Stimulated activated CD4-positive, alpha-beta T cell treated with anti-CD3 and anti-CD28 coated beads, Interleukin-4, amount 100 ng/mL, for 1 hour (primary cell): ENCODE data around the gene POLR3GL.

ENCODE experiments used
- DNase-seq: peaks from one replicate; pipeline ENCODE4 v3.0.0-alpha.2; 2020

Gene POLR3GL

DNA sequence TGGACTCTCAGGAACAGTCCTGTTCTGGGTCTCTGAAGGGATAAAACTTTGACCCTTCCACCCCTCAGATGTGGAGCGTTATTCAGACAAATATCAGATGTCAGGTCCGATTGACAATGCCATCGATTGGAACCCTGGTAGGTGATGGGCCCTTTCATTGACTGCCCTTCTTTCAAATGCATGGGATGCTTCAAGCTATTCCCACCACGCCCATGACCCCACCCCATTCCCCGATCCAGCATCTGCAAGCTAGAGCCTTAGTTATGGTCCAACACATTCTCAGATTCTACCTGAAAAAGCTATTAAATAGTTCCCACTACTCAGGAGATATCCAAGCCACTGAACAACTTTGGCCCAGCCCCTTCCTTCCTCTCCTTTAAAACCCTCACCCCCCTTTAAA lies 12.5 kb downstream of the POLR3GL start:
- DNase-seq: no peak

DNA sequence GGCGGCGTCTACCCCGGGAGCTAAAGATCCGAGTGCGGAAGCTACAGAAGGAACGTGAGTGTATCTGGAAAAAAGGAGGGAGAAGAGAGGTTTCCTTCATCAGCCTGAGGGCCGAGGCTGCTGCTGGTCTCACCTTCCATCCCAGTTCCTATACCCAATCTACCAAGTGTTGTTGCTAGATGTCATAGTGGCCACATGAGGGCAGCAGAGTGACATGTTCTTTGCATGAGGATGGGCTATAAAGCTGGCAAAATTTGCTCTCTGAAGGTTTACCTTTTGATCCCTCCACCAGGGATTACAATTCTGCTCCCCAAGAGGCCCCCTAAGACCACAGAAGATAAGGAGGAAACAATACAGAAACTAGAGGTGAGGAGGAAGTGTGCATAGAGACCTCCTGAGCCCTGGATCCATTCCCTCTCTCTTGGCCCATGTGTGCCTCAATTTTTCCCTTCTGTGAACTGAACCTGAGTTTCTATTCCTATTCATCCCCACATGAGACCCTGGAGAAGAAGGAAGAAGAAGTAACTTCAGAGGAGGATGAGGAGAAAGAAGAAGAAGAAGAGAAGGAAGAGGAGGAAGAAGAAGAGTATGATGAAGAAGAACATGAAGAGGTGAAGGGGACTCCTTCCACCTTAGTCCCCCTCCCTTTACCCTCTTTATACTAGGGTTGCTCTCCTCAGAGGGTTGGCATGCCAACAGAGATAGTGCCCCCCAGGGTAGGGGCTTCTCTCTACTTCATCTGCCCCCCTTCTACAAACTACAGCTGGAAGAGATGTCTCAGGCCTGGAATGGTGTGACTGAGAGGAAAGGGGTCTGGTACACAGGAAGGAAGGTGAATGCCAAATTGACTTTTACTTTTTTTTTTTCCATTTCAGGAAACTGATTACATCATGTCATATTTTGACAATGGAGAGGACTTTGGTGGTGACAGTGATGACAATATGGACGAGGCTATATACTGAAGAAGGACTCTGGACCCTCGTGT lies 13.3 kb downstream of the POLR3GL start:
- peak; percentile 65 for DNase-seq

DNA sequence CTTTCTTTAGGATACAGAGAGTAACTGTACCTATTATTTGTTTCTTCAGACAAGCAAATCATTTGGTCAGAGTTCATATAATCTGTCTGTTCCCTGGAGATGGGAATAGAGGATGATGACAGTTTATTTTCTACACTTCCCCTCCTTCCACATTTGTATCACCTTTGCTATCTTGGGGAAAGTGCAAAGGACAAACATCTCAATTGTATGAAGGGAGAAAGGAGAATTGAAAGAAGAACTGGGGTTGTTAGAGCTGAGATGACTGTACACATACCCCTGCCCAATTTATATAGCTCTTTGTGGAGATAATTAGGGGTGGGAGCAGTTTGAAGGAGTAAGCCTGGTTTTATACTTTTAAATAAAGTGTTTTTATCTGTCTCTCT lies 14.0 kb downstream of the POLR3GL start:
- DNase-seq: no peak

DNA sequence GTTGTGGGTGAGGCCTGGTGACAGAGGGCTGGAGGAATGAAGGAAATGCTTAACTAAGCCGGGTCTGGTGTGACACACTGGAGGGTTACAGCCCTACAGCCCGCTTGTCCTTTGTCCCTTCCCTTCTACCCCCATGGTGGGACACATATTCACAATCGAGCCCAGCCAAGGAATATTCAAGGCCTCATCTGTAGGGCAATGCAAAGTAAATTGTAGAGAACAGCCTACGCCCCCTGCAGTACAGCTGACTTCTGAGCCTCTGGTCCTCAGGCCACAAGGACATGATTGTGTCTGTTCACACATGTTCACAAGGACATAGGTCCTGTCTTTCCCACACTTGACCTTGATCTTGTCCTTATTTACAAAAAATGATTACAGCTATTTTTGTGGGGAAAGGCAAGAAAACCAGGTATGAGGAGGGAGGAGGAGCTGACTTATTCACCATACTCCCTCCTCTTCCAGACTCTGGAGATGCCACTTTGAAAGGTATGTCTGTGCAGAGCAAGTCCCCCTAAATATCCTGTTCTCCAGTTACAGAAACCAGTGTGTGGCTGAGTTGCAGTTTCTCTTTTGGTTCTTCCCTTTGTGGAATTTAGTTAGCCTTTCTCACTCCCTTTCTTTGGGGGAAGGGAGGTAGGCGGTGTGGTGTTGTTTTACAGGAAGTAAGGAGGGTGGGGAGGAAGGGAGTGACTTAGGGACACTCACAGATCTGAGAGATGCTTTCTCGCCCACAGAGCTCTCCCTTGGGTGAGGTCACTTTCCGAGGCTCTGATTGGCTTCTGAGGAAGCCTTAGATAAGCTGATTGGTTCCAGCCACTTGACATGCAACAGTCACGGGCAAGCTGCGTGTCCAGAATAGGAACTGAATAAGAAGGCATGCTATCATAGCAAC lies 14.6 kb downstream of the POLR3GL start:
- peak; percentile 72 for DNase-seq

DNA sequence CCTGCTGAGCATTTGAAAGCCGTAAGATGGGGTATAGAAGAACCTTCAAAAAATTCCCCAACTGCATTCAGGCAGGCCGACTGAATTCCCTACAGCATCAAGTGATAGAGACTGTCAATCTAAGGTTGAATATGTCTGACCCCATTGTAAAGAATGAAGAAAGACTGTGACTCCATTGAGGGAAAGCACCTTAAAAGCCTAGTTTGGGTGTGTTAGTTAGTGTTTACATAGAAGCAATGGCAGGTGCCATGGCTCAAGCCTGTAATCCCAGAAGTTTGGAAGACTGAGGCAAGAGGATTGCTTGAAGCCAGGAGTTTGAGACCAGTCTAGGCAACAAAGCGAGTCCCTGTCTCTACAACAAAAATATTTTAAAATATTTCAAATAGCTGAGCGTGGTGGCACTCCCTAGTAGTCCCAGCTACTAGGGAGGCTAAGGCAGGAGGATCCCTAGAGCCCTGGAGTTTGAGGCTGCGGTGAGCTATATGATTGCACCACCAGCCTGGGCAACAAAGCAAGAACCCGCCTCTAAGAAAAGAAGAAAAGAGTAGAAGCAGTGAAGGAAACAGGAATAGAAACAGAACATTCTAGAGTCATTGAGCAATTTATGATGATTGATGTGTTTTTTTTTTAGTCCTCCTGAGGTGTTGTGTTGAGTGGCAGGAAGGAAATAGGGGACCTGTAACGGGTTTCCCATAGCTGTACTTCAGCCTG lies 15.4 kb downstream of the POLR3GL start:
- DNase-seq: no peak

DNA sequence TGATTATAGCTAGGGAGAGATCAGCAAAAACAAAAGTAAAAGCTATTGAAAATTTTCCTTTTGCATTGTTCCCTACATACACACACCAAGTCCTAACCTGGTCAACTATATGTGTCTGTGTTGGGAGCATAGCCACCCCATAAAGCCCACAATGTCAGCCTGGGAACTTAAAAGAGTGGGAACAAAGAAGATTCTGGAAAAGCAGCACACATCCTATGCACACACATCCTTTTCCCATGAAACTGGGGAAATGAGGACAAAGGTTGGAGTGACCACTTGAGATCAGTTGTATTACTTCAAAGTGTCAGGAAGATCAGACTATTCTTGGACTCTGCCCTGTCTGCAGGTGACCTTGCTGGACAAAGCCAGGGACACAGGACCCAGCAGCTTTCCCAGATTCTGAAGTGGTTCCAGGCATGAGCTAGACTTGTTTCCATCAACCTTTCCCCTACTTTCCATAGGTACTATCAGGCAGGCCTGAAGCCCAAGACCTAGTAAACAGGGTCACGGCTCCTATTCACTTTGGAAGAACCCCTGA lies 16.0 kb downstream of the POLR3GL start:
- no peak for DNase-seq

DNA sequence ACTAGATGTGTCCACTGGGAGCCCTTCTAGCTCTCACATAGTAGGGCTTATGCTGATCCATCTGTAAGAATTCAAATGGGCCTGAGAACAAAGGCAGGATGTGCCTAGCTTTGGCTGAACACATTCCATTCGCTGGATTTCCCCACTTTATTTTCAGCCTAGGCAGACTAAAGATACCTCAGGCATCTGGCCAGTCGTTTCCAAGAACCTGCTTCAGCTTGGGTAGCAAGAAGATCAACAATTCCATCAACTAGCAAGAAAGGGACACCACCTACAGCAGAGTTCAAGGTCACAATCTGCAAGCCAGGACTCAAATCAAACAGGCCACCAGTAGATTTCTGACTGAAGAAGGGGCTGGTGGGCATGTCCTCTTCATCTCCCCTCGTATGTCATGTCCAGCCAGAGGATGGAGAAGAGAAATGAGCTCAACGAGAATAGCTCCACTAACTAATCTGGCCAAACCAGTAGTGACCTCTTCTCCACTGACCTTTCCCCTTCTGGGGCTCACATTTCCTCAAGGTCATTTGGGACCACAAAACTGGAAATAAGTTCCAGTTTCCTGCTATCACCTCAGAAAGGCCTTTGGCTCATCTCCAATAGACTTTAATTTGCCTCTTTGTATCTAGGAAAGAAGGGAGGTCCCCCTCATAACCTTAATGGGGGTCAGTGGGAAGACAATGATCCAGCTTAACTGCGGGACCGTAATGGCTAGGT lies 17.7 kb downstream of the POLR3GL start:
- no peak for DNase-seq

DNA sequence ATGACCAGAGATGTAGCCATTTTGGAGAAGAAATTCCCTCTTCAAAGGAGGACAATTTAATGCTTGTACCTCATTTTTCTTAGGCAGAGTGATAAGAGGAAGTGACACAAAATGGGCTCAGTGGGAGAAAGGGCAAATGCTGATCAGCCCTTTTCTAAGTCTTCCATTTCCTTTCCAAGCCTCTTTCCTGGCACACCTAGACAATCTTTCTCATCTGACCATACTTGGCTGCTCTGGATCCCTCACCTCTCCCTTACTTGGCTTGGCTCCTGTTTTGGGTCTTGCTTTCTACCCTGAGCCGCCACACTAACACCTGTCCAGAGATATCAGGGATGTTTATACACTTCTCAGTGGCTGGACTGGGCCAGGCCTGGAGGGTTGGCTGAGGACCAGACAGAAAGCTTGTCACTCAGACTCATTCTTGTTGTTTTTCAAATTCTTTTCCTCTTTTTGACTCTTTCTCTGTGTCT lies 18.8 kb downstream of the POLR3GL start:
- no peak for DNase-seq

DNA sequence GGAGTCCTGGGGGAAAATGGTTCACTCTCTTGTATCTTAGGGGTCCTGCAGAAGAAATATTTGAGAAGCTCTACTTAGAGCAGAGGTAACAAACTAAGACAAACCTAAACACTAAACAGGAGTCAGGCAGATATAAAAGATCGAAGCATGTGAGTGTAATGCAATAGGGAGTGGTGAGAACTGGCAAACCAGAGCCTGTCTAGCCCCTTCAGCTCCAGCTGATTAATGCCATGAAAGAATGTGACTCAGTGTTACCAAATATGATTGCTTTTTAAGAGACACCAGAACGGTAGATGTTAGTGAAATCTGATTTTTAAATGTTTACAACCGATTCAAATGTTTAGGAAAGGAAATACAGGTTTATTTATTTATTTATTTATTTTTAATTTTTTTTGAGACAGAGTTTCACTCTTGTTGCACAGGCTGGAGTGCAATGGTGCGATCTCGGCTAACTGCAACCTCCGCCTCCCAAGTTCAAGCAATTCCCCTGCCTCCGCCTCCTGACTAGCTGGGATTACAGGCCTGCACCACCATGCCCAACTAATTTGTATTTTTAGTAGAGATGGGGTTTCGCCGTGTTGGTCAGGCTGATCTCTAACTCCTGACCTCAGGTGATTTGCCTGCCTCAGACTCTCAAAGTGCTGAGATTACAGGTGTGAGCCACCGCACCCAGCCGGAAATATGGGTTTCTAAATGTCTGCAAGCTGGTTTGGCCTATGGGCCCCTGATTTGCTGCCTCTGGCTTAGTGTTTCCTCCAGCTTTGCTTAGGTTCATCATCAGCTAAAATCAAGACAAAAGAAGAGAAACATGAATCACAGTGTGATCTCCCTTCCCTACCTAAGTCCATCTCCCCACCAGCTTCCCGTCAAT lies 19.7 kb downstream of the POLR3GL start:
- DNase-seq: no peak

DNA sequence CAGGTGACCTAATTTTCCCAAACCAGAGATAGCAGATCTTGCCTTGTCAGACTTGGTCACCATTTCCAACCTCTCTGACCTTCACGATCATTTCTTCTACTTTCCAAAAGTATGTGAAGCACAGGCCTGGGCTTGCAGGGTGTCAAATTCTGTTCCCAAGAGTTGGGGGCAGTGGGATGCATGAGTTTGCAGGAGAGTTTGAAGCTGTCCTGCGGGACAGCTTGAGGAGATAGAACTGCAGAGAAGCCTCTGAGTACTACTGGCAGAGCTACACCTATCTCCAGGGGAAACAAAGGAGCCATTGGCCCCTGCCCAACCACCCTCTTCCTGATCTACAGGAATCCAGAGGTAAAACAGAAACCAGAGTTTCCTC lies 20.6 kb downstream of the POLR3GL start:
- no peak for DNase-seq

DNA sequence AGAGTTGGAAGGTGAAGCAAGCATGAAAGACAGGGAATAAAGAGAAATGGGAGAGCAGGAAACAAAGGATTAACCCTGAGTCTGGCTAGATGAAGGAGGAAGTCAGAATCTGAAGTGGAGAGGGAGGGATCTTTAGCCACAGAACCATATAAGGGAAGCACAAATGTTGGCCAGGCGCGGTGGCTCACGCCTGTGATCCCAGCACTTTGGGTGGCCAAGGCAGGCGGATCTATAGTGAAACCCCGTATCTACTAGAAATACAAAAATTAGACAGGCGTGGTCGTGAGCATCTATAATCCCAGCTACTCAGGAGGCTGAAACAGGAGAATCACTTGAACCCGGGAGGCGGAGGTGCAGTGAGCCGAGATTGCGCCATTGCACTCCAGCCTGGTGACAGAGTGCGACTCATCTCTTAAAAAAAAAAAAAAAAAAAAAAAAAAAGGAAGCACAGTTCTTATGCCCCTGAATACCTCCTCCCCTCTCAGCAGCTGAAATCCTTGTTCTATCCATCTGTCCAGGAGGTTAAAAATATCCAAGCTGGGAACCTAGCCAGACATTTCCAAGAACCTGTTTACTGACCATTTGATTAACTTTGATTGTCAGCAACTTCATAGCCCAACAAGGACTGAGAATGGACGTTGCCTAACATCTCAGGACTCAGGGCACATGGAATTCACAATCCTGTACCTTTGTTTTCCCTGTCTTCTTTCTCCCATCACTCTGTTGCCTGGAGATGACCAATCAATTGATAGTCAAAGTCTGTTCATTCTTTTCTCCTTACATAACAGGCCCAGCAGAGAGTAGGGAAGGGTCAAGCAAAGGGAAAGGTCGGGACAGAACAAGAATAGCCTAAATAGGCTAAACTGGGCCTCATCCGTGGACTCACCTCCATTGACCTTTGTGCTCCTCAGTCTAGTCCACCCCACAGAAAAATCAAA lies 21.3 kb downstream of the POLR3GL start:
- DNase-seq: no peak

DNA sequence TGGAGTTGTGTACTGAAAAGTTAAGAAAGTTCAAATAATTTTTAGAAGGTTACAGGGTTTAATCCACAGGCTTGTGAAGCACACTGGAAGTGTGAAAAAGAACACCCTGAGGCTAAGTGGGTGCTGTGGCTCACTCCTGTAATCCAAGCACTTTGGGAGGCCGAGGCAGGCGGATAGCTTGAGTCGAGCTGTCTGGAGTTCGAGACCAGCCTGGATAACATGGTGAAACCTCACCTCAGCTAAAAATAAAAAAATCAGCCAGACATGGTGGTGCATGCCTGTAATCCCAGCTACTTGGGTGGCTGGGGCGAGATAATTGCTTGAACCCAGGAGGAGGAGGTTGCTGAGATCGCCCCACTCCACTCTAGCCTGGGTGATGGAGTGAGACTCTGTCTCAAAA lies 22.1 kb downstream of the POLR3GL start:
- no peak for DNase-seq

DNA sequence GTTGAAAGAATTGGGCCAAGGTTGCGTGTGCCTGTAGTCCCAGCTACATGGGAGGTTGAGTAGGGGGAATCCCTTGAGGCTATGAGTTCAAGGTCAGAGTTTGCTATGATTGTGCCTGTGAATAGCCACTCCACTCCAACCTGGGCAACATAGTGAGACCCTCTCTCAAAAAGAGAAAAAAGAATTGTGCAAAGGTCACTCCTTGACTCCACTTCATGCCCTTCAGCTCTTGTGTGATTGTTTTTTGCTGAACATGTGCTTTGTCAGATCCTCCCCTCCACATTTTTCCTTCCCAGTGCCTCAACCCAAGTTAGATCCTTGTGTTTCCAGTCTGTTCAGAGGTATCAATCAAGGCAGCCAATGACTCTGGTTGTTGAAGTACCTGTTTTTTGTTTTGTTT lies 23.4 kb downstream of the POLR3GL start:
- no peak for DNase-seq

DNA sequence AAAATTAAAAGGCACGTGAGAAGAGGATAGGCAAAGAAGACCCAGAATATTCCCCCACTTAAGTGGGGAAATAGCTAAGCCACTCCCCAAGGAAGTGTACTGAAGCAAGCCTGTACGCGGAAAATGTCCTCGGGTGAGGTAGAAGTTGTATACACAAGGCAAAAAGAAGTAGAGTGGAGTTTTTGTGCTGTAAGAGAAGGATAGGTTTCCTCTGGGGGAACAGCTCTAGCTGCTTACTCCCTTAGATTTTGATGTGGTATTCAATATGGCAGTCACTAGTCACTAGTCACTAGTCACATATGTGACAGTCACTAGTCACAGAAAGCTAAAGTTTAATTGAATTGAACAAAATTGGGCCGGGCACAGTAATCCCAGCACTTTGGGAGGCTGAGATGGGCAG lies 24.3 kb downstream of the POLR3GL start:
- no peak for DNase-seq

DNA sequence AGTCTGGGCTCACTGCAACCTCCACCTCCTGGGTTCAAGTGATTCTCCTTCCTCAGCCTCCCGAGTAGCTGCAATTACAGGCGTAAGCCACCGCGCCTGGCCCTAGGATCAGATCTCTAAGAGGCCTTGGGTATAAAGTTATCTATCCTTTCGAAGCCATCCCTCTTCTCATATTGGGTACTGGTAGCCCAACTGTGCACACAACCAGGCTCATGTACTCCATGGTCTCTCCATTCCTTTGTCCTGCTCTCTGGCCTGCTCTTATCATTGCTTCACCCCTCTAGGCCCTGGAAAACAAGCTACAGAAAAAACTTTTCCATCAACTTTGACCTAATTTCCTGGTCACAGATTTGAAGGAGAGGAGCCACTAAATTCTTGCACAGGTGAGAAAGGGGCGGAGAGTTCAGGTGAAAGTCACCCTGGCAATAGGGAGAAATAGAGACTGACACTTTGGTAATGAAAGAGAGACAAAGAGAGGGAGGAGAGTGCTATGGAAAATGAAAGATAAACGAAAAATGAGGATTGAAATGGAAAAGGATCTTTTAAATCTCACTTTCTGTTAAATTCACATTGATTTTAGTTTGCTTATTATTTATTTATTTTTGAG lies 25.9 kb downstream of the POLR3GL start:
- DNase-seq: no peak

DNA sequence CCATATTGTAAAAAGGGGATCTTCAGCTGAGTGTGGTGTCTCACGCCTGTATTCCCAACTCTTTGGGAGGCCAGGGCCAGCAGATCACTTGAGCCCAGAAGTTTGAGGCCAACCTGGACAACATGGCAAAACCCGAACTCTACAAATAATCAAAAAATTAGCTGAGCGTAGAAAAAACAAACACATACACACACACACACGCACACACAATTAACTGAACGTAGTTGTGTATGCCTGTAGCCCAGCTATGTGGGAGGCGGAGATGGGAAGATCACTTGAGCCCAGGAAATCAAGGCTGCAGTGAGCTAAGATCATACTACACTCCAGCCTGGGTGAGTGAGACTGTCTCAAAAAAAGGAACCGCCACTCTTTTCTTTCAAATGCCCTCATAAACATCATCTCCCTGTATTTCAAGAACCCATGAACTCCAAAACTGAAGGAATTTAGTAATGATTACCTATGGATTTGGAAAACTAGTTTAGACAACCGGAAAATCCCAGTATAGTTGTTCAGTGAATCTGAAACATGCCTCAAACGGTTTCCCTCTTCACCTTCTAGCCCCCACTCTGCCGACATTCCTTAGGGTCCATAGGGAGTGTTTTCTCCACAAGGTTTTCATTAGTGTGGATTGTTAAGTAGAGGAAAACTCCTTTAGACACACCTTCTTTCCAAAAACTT lies 27.4 kb downstream of the POLR3GL start:
- DNase-seq: no peak

DNA sequence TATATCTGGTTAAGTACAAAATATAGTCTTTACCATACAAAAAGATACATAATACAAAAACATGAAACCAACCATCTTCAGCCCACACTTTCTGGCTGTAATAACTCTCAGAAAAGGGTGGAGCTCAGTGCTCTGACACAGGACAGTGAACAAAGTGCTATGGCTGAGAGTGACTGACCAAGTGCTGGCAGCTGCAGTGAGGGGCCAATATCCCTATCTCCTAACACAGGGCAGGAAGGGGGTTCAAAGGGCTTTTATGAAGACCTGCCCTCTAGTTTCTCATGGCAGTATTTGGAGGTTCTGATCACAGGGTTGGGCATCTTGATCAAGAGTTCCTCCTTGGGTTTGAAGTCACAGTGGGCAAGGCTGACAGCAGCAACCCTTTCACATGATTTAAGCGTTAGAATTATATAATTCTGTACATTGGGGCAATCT lies 28.0 kb downstream of the POLR3GL start:
- no peak for DNase-seq

DNA sequence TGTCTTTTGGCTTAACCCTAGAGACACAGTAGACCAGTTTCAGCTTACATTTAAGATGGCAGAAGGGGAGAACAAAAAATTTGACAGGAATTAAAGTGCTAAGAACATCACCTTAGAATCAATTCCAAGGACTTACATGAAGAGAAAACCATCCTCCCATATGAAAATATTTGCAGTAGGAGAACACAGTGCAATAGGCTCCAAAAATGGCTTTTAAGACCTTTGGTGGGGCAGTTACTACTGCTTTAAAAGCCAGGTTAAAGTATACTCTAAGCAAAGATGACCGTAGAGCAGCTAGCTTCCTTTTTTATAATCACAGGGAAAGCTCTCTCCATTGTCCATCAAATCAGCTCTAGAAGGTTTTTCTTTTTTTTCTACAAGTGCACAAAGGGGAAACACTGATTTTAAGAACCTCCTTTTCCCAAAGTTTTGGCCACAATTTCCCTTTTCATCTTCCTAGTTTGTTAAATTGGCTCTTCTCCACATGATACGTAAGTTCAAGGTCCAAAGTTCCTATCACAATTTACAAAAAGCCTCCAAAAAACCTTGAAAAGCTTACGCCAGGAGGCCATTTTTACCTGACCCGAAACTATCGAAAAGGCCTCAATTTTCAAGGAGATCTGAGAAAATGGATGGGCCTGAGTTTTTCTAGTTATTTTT lies 28.6 kb downstream of the POLR3GL start:
- no peak for DNase-seq
